Fibroblast of pulmonary artery (primary cell): ENCODE results near the gene CABP2.
"Not testable (repeated sequence)": the region's sequence is repeated elsewhere in the genome, so short reads cannot be mapped to it uniquely, and the experiment has no call there.

ENCODE experiments used
- DNase-seq: peaks from one replicate; pipeline ENCODE4 v3.0.0-alpha.2; 2010; ENCODE audit warnings: low read depth
- H3K4me3 ChIP-seq: replicated peaks from 2 replicates; pipeline ENCODE4 v1.5.1; 2011; ENCODE audit warnings: low read depth, mild to moderate bottlenecking, control low read depth, low read length, moderate library complexity
- CTCF ChIP-seq: IDR thresholded peaks from 2 replicates; pipeline ENCODE4 v1.5.1; 2011; ENCODE audit warnings: mild to moderate bottlenecking, control low read depth, low read length, inconsistent platforms; ENCODE audit errors: missing control alignments

CABP2 gene

GRCh38 chr11:67519726-67520125 is 3.5 kb downstream of the CABP2 start:
- no peak for DNase-seq
- H3K4me3 ChIP-seq: no peak overlapping the region
- TF ChIP-seq CTCF: no peak

- no peak overlapping the region for H3K4me3 ChIP-seq
- TF ChIP-seq CTCF: no peak
- DNase-seq: no peak
These were observed 5.3 kb downstream of the CABP2 start for GRCh38 chr11:67517784-67518552.

DNA sequence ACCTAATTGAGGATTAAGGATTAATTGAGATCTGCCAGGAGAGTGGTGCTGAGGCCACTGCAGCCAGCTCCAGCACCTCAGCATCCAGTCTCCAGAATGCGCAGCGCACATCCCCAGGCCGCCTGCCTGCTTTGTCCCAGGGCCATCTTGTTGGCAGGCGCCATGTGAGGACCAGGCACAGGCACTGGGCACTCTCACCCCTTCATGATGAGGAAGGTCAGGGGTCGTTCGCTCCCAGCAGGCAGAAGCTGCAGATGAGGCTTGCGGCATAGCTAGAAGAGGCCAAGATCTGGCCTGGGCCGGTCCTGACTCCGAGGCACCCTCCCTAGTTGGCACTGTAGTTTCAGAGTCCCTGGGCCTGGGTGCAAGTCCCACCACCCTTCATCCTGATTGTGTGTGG is 6.4 kb downstream of the CABP2 start:
- TF ChIP-seq CTCF: no peak

GRCh38 chr11:67514116-67514515 is 9.1 kb downstream of the CABP2 start:
- no peak for DNase-seq
- TF ChIP-seq CTCF: no peak
- no peak overlapping the region for H3K4me3 ChIP-seq

More for the DNA sequence above, 6.4 kb downstream of the CABP2 start:
- H3K4me3 ChIP-seq: no peak overlapping the region
- no peak for DNase-seq

GRCh38 chr11:67511558-67511957 is 11.7 kb downstream of the CABP2 start:
- H3K4me3 ChIP-seq, DNase-seq: not testable (repeated sequence)

- DNase-seq: no peak
- H3K4me3 ChIP-seq: no peak overlapping the region
- no peak for TF ChIP-seq CTCF
These were observed 13.3 kb downstream of the CABP2 start for GRCh38 chr11:67510023-67510345.

GRCh38 chr11:67508486-67509121 is 14.6 kb downstream of the CABP2 start:
- TF ChIP-seq CTCF: no peak
- peak overlapping the region; percentile 81 for H3K4me3 ChIP-seq
- DNase-seq: peak; percentile 97
